Astrocyte (in vitro differentiated cells and primary cell): ENCODE data around the gene SNX24. TPM values are rescaled to one million over a fixed set of nuclear protein-coding genes. Genes with fewer than 3 reads are reported as not detected.

ENCODE experiments used
- DNase-seq: peaks from one replicate; pipeline ENCODE4 v3.0.0-alpha.2; 2010; ENCODE audit warnings: low read depth
- FAIRE-seq: peaks from 2 replicates; lab custom pipeline; 2011; peaks lifted over from hg19 to GRCh38; lab: Jason Lieb, UNC
- H2AFZ ChIP-seq: 2 replicates; pipeline ENCODE4 v1.6.0; 2012; ENCODE audit warnings: low read depth, low read length, inconsistent platforms
- H3K27ac ChIP-seq: 2 replicates; pipeline ENCODE4 v1.5.1; 2011; ENCODE audit warnings: low read depth, low read length, inconsistent platforms
- H3K27me3 ChIP-seq: 2 replicates; pipeline ENCODE4 v1.6.0; 2011; ENCODE audit warnings: low read length, inconsistent platforms; ENCODE audit not compliant: insufficient read depth
- H3K36me3 ChIP-seq: 2 replicates; pipeline ENCODE4 v1.5.1; 2011; ENCODE audit warnings: low read length, inconsistent platforms; ENCODE audit not compliant: insufficient read depth
- H3K4me1 ChIP-seq: 2 replicates; pipeline ENCODE4 v1.5.1; 2011; ENCODE audit warnings: low read length, inconsistent platforms; ENCODE audit not compliant: insufficient read depth
- H3K4me2 ChIP-seq: 2 replicates; pipeline ENCODE4 v1.6.0; 2012; ENCODE audit warnings: low read length, inconsistent platforms
- H3K4me3 ChIP-seq: 2 replicates; pipeline ENCODE4 v1.5.1; 2011; ENCODE audit warnings: low read depth, mild to moderate bottlenecking, low read length, inconsistent platforms; ENCODE audit not compliant: insufficient read depth
- H3K79me2 ChIP-seq: 2 replicates; pipeline ENCODE4 v1.6.0; 2012; ENCODE audit warnings: mild to moderate bottlenecking, low read length, inconsistent platforms; ENCODE audit not compliant: insufficient read depth
- H3K9ac ChIP-seq: 2 replicates; pipeline ENCODE4 v1.6.0; 2012; ENCODE audit warnings: mild to moderate bottlenecking, low read length, inconsistent platforms
- H3K9me3 ChIP-seq: 2 replicates; pipeline ENCODE4 v1.5.1; 2012; ENCODE audit warnings: low read depth, mild to moderate bottlenecking, low read length, inconsistent platforms; ENCODE audit not compliant: insufficient read depth
- H4K20me1 ChIP-seq: 2 replicates; pipeline ENCODE4 v1.6.0; 2012; ENCODE audit warnings: low read length, inconsistent platforms; ENCODE audit not compliant: insufficient read depth
- H3K27ac Mint-ChIP-seq: one replicate; pipeline ENCODE4 v1.8.0; 2021; ENCODE audit warnings: mild to moderate bottlenecking, mixed read lengths; ENCODE audit not compliant: unreplicated experiment
- H3K27me3 Mint-ChIP-seq: one replicate; pipeline ENCODE4 v1.8.0; 2021; ENCODE audit warnings: low read depth, mixed read lengths; ENCODE audit not compliant: unreplicated experiment
- H3K36me3 Mint-ChIP-seq: one replicate; pipeline ENCODE4 v1.8.0; 2021; ENCODE audit warnings: low read depth, mixed read lengths; ENCODE audit not compliant: unreplicated experiment
- H3K4me1 Mint-ChIP-seq: one replicate; pipeline ENCODE4 v1.8.0; 2021; ENCODE audit warnings: low read depth, mixed read lengths; ENCODE audit not compliant: unreplicated experiment
- H3K4me3 Mint-ChIP-seq: one replicate; pipeline ENCODE4 v1.8.0; 2021; ENCODE audit warnings: mild to moderate bottlenecking, moderate library complexity, mixed read lengths; ENCODE audit not compliant: unreplicated experiment
- H3K9me3 Mint-ChIP-seq: one replicate; pipeline ENCODE4 v1.8.0; 2021; ENCODE audit warnings: mild to moderate bottlenecking, mixed read lengths; ENCODE audit not compliant: unreplicated experiment
- EZH2 ChIP-seq: IDR thresholded peaks from 2 replicates; pipeline ENCODE4 v1.6.1; 2012; ENCODE audit warnings: mild to moderate bottlenecking, low read length, inconsistent platforms; ENCODE audit not compliant: insufficient read depth
- total RNA-seq: library from RNA; stranded (reverse); gene quantifications from 2 replicates; pipeline ENCODE4 v1.2.1, GENCODE V29; 2021
- TF ChIP-seq, protein P1 (sequence below): IDR thresholded peaks from 2 replicates; pipeline ENCODE4 v1.5.1; 2011; ENCODE audit warnings: low read depth, mild to moderate bottlenecking, inconsistent platforms, low read length, moderate library complexity; ENCODE audit not compliant: insufficient read depth

Gene SNX24
- total RNA-seq, 1 donor from 2014 or later = 44.6 TPM

DNA sequence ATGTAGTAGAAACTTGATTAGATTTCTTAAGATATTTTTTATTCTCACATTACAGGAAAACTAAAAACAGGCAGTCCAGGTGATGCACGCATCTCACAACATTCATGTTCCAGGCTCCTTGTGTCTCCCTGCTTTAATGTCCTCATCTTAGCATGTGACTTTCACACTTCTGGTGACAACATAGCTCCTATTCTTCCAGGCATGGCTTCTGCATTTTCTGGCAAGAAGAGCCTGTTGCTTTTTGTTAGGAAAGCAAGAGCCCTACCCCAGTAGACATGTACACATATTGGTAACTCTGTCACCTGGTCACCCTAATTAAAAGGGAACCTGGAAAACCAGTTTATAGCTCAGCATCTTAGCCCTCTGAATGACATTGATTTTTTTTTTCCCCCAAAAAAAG, 98.6 kb downstream of the SNX24 start:
- no peak overlapping the region for H3K27ac Mint-ChIP-seq
- H3K27me3 ChIP-seq = no peaks in the 10 kb centered on the region
- H3K9me3 ChIP-seq = no peaks in the 10 kb centered on the region
- no peak for DNase-seq
- no peaks in the 10 kb centered on the region for H3K79me2 ChIP-seq
- peaks cover 9% of the 10 kb centered on the region for H4K20me1 ChIP-seq
- H3K4me1 Mint-ChIP-seq = peaks cover 12% of the 10 kb centered on the region
- TF ChIP-seq EZH2 = no peak
- TF ChIP-seq, protein P1, sequence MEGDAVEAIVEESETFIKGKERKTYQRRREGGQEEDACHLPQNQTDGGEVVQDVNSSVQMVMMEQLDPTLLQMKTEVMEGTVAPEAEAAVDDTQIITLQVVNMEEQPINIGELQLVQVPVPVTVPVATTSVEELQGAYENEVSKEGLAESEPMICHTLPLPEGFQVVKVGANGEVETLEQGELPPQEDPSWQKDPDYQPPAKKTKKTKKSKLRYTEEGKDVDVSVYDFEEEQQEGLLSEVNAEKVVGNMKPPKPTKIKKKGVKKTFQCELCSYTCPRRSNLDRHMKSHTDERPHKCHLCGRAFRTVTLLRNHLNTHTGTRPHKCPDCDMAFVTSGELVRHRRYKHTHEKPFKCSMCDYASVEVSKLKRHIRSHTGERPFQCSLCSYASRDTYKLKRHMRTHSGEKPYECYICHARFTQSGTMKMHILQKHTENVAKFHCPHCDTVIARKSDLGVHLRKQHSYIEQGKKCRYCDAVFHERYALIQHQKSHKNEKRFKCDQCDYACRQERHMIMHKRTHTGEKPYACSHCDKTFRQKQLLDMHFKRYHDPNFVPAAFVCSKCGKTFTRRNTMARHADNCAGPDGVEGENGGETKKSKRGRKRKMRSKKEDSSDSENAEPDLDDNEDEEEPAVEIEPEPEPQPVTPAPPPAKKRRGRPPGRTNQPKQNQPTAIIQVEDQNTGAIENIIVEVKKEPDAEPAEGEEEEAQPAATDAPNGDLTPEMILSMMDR = no peak
- peaks cover 6% of the 10 kb centered on the region for H3K36me3 Mint-ChIP-seq
- H3K9me3 Mint-ChIP-seq = no peaks in the 10 kb centered on the region
- peaks cover 5% of the 10 kb centered on the region for H3K4me1 ChIP-seq
- no peak overlapping the region for H3K9ac ChIP-seq
- H3K4me2 ChIP-seq = no peak overlapping the region
- no peaks in the 10 kb centered on the region for H3K36me3 ChIP-seq
- no peak for FAIRE-seq
- H3K4me3 Mint-ChIP-seq = no peak overlapping the region
- H3K4me3 ChIP-seq = no peak overlapping the region
- H2AFZ ChIP-seq = no peak overlapping the region
- H3K27ac ChIP-seq = no peak overlapping the region
- H3K27me3 Mint-ChIP-seq = no peaks in the 10 kb centered on the region

DNA sequence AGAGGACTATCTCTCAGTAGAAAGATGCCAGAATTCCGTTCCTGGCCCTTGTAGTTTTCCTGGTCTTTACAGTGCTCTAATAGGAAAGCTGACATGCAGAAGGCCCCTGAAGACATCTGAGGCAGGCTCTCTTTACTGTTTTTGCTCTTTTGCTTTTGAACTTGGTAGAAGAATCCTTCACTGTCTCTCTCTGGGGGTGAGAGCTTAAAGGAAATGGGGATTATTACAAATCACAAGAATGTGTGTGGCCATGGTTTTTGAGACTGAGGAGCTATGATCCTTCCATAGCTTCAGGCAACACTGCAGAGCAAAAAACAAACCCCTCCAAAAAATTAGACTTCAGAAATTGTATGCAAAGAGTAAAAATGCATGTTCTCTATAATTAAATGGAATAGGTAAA, 102.0 kb downstream of the SNX24 start:
- Mint-ChIP-seq H3K36me3 (peaks cover 2% of the 10 kb centered on the region), H3K27ac (no peak overlapping the region), H3K9me3 (no peaks in the 10 kb centered on the region), H3K27me3 (no peaks in the 10 kb centered on the region), H3K4me3 (no peak overlapping the region), H3K4me1 (peaks cover 12% of the 10 kb centered on the region)
- Histone ChIP-seq H3K27me3 (no peaks in the 10 kb centered on the region), H3K4me2 (no peak overlapping the region), H3K4me1 (peaks cover 4% of the 10 kb centered on the region), H3K4me3 (no peak overlapping the region), H3K36me3 (no peaks in the 10 kb centered on the region), H2AFZ (no peak overlapping the region), H3K9ac (no peak overlapping the region), H3K27ac (no peak overlapping the region), H3K79me2 (no peaks in the 10 kb centered on the region), H4K20me1 (peaks cover 9% of the 10 kb centered on the region), H3K9me3 (no peaks in the 10 kb centered on the region)
- TF ChIP-seq, protein P1 = no peak
- TF ChIP-seq EZH2 = no peak
- DNase-seq (no peak), FAIRE-seq (no peak)

DNA sequence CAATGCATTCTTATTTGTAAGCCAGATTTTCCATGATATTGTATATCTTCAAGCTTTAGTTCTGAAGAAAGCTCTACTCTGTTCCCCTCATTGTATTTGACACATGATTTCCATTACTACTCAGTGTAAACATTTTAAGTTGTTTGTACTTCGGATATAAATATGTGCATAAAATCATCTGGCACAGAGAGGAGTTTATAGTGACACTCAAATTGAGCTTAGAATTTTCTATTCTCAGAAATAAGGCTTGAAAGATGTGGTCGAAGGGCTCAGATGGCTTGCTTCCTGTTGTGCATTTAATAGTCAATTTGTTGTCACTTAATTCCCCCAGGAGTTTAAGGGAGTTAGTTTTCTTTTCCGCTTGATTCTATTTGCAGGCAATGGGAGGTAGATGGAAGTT, 102.4 kb downstream of the SNX24 start:
- FAIRE-seq (no peak), DNase-seq (no peak)
- no peaks in the 10 kb centered on the region for H3K36me3 ChIP-seq
- H3K27me3 Mint-ChIP-seq = no peaks in the 10 kb centered on the region
- TF ChIP-seq, protein P1 = no peak
- TF ChIP-seq EZH2 = no peak
- H3K4me1 ChIP-seq = no peaks in the 10 kb centered on the region
- H3K27me3 ChIP-seq = no peaks in the 10 kb centered on the region
- no peaks in the 10 kb centered on the region for H3K9me3 ChIP-seq
- H3K79me2 ChIP-seq = no peaks in the 10 kb centered on the region
- no peak overlapping the region for H3K27ac Mint-ChIP-seq
- H3K4me1 Mint-ChIP-seq = peaks cover 9% of the 10 kb centered on the region
- H3K9me3 Mint-ChIP-seq = no peaks in the 10 kb centered on the region
- no peak overlapping the region for H2AFZ ChIP-seq
- no peak overlapping the region for H3K27ac ChIP-seq
- no peak overlapping the region for H3K4me2 ChIP-seq
- peaks cover 9% of the 10 kb centered on the region for H4K20me1 ChIP-seq
- H3K36me3 Mint-ChIP-seq = peaks cover 2% of the 10 kb centered on the region
- H3K4me3 Mint-ChIP-seq = no peak overlapping the region
- H3K9ac ChIP-seq = no peak overlapping the region
- no peak overlapping the region for H3K4me3 ChIP-seq
